Measurements from ENCODE around the gene KIAA1755. TPM values are rescaled to one million over a fixed set of nuclear protein-coding genes. Genes with fewer than 3 reads are reported as not detected.

KIAA1755 gene
- total and polyA plus RNA-seq, 2 of the 4 experiments (the other 2 are of a cell fraction) = 2.5 to 5.1 TPM

GRCh38 chr20:38262931-38263330 is 2.4 kb upstream of the KIAA1755 start:
- 83% methylated on average over 1 of the region's 6 CpGs; no CpG with 5 or more reads in 1 of the 2 experiments for WGBS, 2 experiments (ENCODE audit: extremely low coverage in 2 of 2, insufficient read length in 1 of 2)
- intact Hi-C loops (cut with micrococcal nuclease) = no loop called here
- H2AK5ac ChIP-seq (ENCODE audit: low read depth, low read length) = no peak overlapping the region
- ATAC-seq (ENCODE audit: low read depth) (no peak), DNase-seq (no peak)
- H4K5ac ChIP-seq (ENCODE audit: low read depth, low read length) = no peak overlapping the region
- peaks cover 0 to 8% of the 10 kb centered on the region in 2 experiments; a peak in 1 of 4 replicates for H3K79me1 ChIP-seq (ENCODE audit: low read depth in 1 of 2, low read length in 2 of 2)
- dilution Hi-C loops (cut with HindIII; ENCODE audit: low sequenced_read_pairs, unreplicated experiment) = no loop called here
- in situ Hi-C loops (cut with MboI; ENCODE audit: low sequenced_read_pairs) = no loop called here
- H3K4me2 ChIP-seq (ENCODE audit: low read depth, low read length) = no peak overlapping the region
- no peak overlapping the region for H4K91ac ChIP-seq (ENCODE audit: insufficient read depth, low read depth, low read length)
- no peak overlapping the region for H2BK20ac ChIP-seq (ENCODE audit: low read depth, low read length)
- ChIA-PET POLR2A (ENCODE audit: unreplicated experiment) (no interaction called here), CTCF (no interaction called here)
- no peak overlapping the region for H3K9ac ChIP-seq (ENCODE audit: low read depth, low read length)
- peaks cover 9% of the 10 kb centered on the region for H3K4me1 ChIP-seq (ENCODE audit: control insufficient read depth, insufficient read depth, low read length)
- H4K8ac ChIP-seq (ENCODE audit: low read depth in 2 of 2, low read length in 2 of 2) = no peak overlapping the region
- no peaks in the 10 kb centered on the region for H3K36me3 ChIP-seq (ENCODE audit: control insufficient read depth, insufficient read depth, low read length)
- H3K9me1 ChIP-seq (ENCODE audit: insufficient read depth, low read length) = peaks cover 7% of the 10 kb centered on the region
- no peaks in the 10 kb centered on the region for H3K27me3 ChIP-seq (ENCODE audit: control insufficient read depth, insufficient read depth, low read length)
- H2AFZ ChIP-seq (replicated peaks; ENCODE audit: low read length, poor library complexity) = no peak overlapping the region
- H2BK120ac ChIP-seq (ENCODE audit: low read depth, low read length) = no peak overlapping the region
- H3K18ac ChIP-seq (ENCODE audit: low read depth, low read length) = no peak overlapping the region
- no peak overlapping the region for H3K4me3 ChIP-seq (ENCODE audit: insufficient read depth, low read depth, low read length)
- H3K9me3 ChIP-seq (ENCODE audit: control insufficient read depth, insufficient read depth, low read length) = no peaks in the 10 kb centered on the region
- BruUV-seq (replicated peaks) = no TSS peak
- H2BK15ac ChIP-seq (ENCODE audit: low read depth, low read length) = no peak overlapping the region
- H3K14ac ChIP-seq (replicated peaks; ENCODE audit: low read depth, low read length) = no peak overlapping the region
- no peak overlapping the region for H3K56ac ChIP-seq (ENCODE audit: extremely low read depth, insufficient read depth, low read length)
- no peak overlapping the region for H3K4ac ChIP-seq (ENCODE audit: low read depth, low read length)
- H3K23ac ChIP-seq (ENCODE audit: low read depth, low read length) = no peak overlapping the region
- H3K27ac ChIP-seq (ENCODE audit: insufficient read depth, low read length) = no peak overlapping the region
- H2BK5ac ChIP-seq (ENCODE audit: low read depth, low read length, poor library complexity, severe bottlenecking) = no peak overlapping the region
- H4K20me1 ChIP-seq (ENCODE audit: insufficient read depth, low read length) = no peaks in the 10 kb centered on the region
- H2AK9ac ChIP-seq (replicated peaks; ENCODE audit: low read depth, low read length, poor library complexity) = no peak overlapping the region
- TF ChIP-seq RFX5 (IDR thresholded peaks at IDR 0.05; ENCODE audit: low read depth, low read length) = no peak
- no peak for TF ChIP-seq FOS (IDR thresholded peaks at IDR 0.05; ENCODE audit: low read depth, low read length)
- TF ChIP-seq RAD21 (IDR thresholded peaks at IDR 0.05; ENCODE audit: low read length) = no peak
- no peak for TF ChIP-seq MAFK (IDR thresholded peaks at IDR 0.05; ENCODE audit: low read depth, low read length)
- TF ChIP-seq, protein P1, sequence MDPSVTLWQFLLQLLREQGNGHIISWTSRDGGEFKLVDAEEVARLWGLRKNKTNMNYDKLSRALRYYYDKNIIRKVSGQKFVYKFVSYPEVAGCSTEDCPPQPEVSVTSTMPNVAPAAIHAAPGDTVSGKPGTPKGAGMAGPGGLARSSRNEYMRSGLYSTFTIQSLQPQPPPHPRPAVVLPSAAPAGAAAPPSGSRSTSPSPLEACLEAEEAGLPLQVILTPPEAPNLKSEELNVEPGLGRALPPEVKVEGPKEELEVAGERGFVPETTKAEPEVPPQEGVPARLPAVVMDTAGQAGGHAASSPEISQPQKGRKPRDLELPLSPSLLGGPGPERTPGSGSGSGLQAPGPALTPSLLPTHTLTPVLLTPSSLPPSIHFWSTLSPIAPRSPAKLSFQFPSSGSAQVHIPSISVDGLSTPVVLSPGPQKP (IDR thresholded peaks at IDR 0.05; ENCODE audit: borderline replicate concordance, low read depth, low read length) = no peak
- TF ChIP-seq CEBPB (IDR thresholded peaks at IDR 0.05; ENCODE audit: low read depth, low read length) = no peak
- no peak for TF ChIP-seq MXI1 (IDR thresholded peaks at IDR 0.05; ENCODE audit: borderline replicate concordance, low read depth, low read length)
- TF ChIP-seq POLR2A (IDR thresholded peaks at IDR 0.05; ENCODE audit: low read depth, low read length) = no peak
- no peak for TF ChIP-seq CHD1 (IDR thresholded peaks at IDR 0.05; ENCODE audit: low read depth, low read length)
- no peak for TF ChIP-seq RCOR1 (IDR thresholded peaks at IDR 0.05; ENCODE audit: insufficient replicate concordance, low read length)
- no peak for TF ChIP-seq USF2 (IDR thresholded peaks at IDR 0.05; ENCODE audit: low read depth, low read length)
- no peak for TF ChIP-seq BHLHE40 (IDR thresholded peaks at IDR 0.05; ENCODE audit: low read depth, low read length)
- TF ChIP-seq CTCF (conservative IDR thresholded peaks at IDR 0.05; ENCODE audit: low read depth, low read length) = no peak
- no peak for TF ChIP-seq MAZ (IDR thresholded peaks at IDR 0.05; ENCODE audit: borderline replicate concordance, low read depth, low read length)
- no peak for TF ChIP-seq NFE2L2 (IDR thresholded peaks at IDR 0.05; ENCODE audit: low read depth, low read length)
- TF ChIP-seq SMC3 (IDR thresholded peaks at IDR 0.05; ENCODE audit: low read depth, low read length) = no peak

Measured in IMR-90 (cell line).